IMR-90 (cell line): ENCODE measurements around the gene UBE3C. TPM values are rescaled to one million over a fixed set of nuclear protein-coding genes. Genes with fewer than 3 reads are reported as not detected.

Source experiments
- ATAC-seq: fragments of 200-7000 bp; cut with Tn5 transposase; 2 replicates; pipeline ENCODE4 v1.9.1; 2020; ENCODE audit warnings: low read depth, mild to moderate bottlenecking, moderate library complexity
- BruUV-seq: library from RNA; stranded (reverse); fragments of 400-500 nt; replicated peaks from 2 replicates; lab custom pipeline; 2021; lab: Mats Ljungman, UMichigan
- CTCF ChIA-PET: fragments of 300-600 bp; formaldehyde crosslinking; extraction: SDS; loops from one replicate; lab custom pipeline; 2021; ENCODE audit warnings: antibody characterized with exemption; lab: Yijun Ruan, JAX
- POLR2A ChIA-PET: fragments of 300-600 bp; sonication (Branson Sonifier 250); formaldehyde crosslinking; loops from one replicate; lab custom pipeline; 2022; ENCODE audit warnings: antibody characterized with exemption; ENCODE audit not compliant: unreplicated experiment; lab: Charles Lee
- DNase-seq: peaks from one replicate; pipeline ENCODE4 v3.0.0; 2013
- H2AFZ ChIP-seq: replicated peaks from 2 replicates; pipeline ENCODE3; 2013; ENCODE audit warnings: low read length, mild to moderate bottlenecking; ENCODE audit not compliant: poor library complexity
- H2AK5ac ChIP-seq: 2 replicates; pipeline ENCODE4 v1.6.1; 2013; ENCODE audit warnings: low read depth, low read length, inconsistent platforms
- H2AK9ac ChIP-seq: replicated peaks from 2 replicates; pipeline ENCODE3; 2013; ENCODE audit warnings: mild to moderate bottlenecking, low read depth, low read length, moderate library complexity; ENCODE audit not compliant: poor library complexity
- H2BK120ac ChIP-seq: 2 replicates; pipeline ENCODE4 v1.6.1; 2013; ENCODE audit warnings: low read depth, low read length, inconsistent platforms
- H2BK15ac ChIP-seq: 3 replicates; pipeline ENCODE4 v1.6.1; 2013; ENCODE audit warnings: low read depth, low read length, inconsistent platforms
- H2BK20ac ChIP-seq: 2 replicates; pipeline ENCODE4 v1.6.1; 2013; ENCODE audit warnings: low read depth, mild to moderate bottlenecking, inconsistent platforms, low read length, moderate library complexity
- H2BK5ac ChIP-seq: 2 replicates; pipeline ENCODE4 v1.6.1; 2013; ENCODE audit warnings: mild to moderate bottlenecking, low read depth, low read length, inconsistent platforms; ENCODE audit not compliant: poor library complexity, severe bottlenecking
- H3K14ac ChIP-seq: replicated peaks from 2 replicates; pipeline ENCODE4 v1.6.1; 2013; ENCODE audit warnings: low read depth, low read length, inconsistent platforms
- H3K18ac ChIP-seq: 2 replicates; pipeline ENCODE4 v1.6.1; 2013; ENCODE audit warnings: low read depth, low read length, control low read depth
- H3K23ac ChIP-seq: 2 replicates; pipeline ENCODE4 v1.6.1; 2013; ENCODE audit warnings: low read depth, low read length, inconsistent platforms
- H3K27ac ChIP-seq: 2 replicates; pipeline ENCODE4 v1.5.1; 2013; ENCODE audit warnings: mild to moderate bottlenecking, control low read depth, low read length; ENCODE audit not compliant: insufficient read depth
- H3K27me3 ChIP-seq: 2 replicates; pipeline ENCODE4 v1.6.1; 2013; ENCODE audit warnings: low read length; ENCODE audit not compliant: control insufficient read depth, insufficient read depth
- H3K36me3 ChIP-seq: 2 replicates; pipeline ENCODE4 v1.6.1; 2013; ENCODE audit warnings: low read length, mixed read lengths; ENCODE audit not compliant: control insufficient read depth, insufficient read depth
- H3K4ac ChIP-seq: 2 replicates; pipeline ENCODE4 v1.6.1; 2013; ENCODE audit warnings: low read depth, low read length, inconsistent platforms
- H3K4me1 ChIP-seq: 2 replicates; pipeline ENCODE4 v1.6.1; 2013; ENCODE audit warnings: low read length, mixed read lengths; ENCODE audit not compliant: control insufficient read depth, insufficient read depth
- H3K4me2 ChIP-seq: 2 replicates; pipeline ENCODE4 v1.6.1; 2013; ENCODE audit warnings: low read depth, mild to moderate bottlenecking, control low read depth, low read length, moderate library complexity
- H3K4me3 ChIP-seq: 2 replicates; pipeline ENCODE4 v1.5.1; 2013; ENCODE audit warnings: low read depth, mild to moderate bottlenecking, control low read depth, low read length, moderate library complexity; ENCODE audit not compliant: insufficient read depth
- H3K56ac ChIP-seq: 2 replicates; pipeline ENCODE4 v1.6.1; 2013; ENCODE audit warnings: low read length, inconsistent platforms; ENCODE audit not compliant: insufficient read depth; ENCODE audit errors: extremely low read depth
- H3K79me1 ChIP-seq, 2 experiments: 2 replicates each; pipeline ENCODE4 v1.6.1; 2013; ENCODE audit warnings: low read length in 2 of 2, inconsistent platforms in 1 of 2, low read depth in 1 of 2
- H3K9ac ChIP-seq: 2 replicates; pipeline ENCODE4 v1.6.1; 2013; ENCODE audit warnings: low read depth, low read length, control low read depth
- H3K9me1 ChIP-seq: 2 replicates; pipeline ENCODE4 v1.6.1; 2013; ENCODE audit warnings: low read length, inconsistent platforms; ENCODE audit not compliant: insufficient read depth
- H3K9me3 ChIP-seq: 2 replicates; pipeline ENCODE4 v1.6.1; 2013; ENCODE audit warnings: low read length; ENCODE audit not compliant: control insufficient read depth, insufficient read depth
- H4K20me1 ChIP-seq: 2 replicates; pipeline ENCODE4 v1.6.1; 2013; ENCODE audit warnings: low read length, inconsistent platforms; ENCODE audit not compliant: insufficient read depth
- H4K5ac ChIP-seq: 2 replicates; pipeline ENCODE4 v1.6.1; 2013; ENCODE audit warnings: mild to moderate bottlenecking, low read depth, low read length, control low read depth
- H4K8ac ChIP-seq, 2 experiments: 2 replicates each; pipeline ENCODE4 v1.6.1; 2013; ENCODE audit warnings: low read depth in 2 of 2, low read length in 2 of 2, control low read depth in 1 of 2, inconsistent platforms in 1 of 2
- H4K91ac ChIP-seq: 2 replicates; pipeline ENCODE4 v1.6.1; 2013; ENCODE audit warnings: low read depth, low read length, inconsistent platforms; ENCODE audit not compliant: insufficient read depth
- BHLHE40 ChIP-seq: fragments of 150-350 bp; IDR thresholded peaks from 2 replicates; pipeline ENCODE4 v1.6.1; 2016; ENCODE audit warnings: mild to moderate bottlenecking, low read depth, low read length
- CEBPB ChIP-seq: IDR thresholded peaks from 2 replicates; pipeline ENCODE4 v1.6.1; 2012; ENCODE audit warnings: low read depth, low read length, improper control_type of control experiment
- MAFK ChIP-seq: IDR thresholded peaks from 2 replicates; pipeline ENCODE4 v1.6.1; 2012; ENCODE audit warnings: low read depth, low read length, improper control_type of control experiment
- NFE2L2 ChIP-seq: fragments of 150-350 bp; IDR thresholded peaks from 2 replicates; pipeline ENCODE4 v1.6.1; 2016; ENCODE audit warnings: low read depth, mild to moderate bottlenecking, low read length
- RAD21 ChIP-seq: IDR thresholded peaks from 2 replicates; pipeline ENCODE4 v1.6.1; 2012; ENCODE audit warnings: low read length, improper control_type of control experiment
- RCOR1 ChIP-seq: IDR thresholded peaks from 2 replicates; pipeline ENCODE4 v1.6.1; 2012; ENCODE audit warnings: mild to moderate bottlenecking, low read length, improper control_type of control experiment; ENCODE audit not compliant: insufficient replicate concordance
- WGBS, 2 experiments: methylation state at CpG; one replicate each; pipeline versions ENCODE4 v1.1.5 to v1.1.7; 2013; ENCODE audit warnings: missing lambda C conversion rate in 2 of 2; ENCODE audit not compliant: insufficient read length in 1 of 2; ENCODE audit errors: extremely low coverage in 2 of 2; 5-methylcytosine and 5-hydroxymethylcytosine counted together
- dilution Hi-C: fragments of 300-500 bp; cut with HindIII; formaldehyde crosslinking; loops from one replicate; pipeline ENCODE4 v1.14.3; 2018; ENCODE audit warnings: low sequenced_read_pairs; ENCODE audit not compliant: unreplicated experiment
- in situ Hi-C: fragments of 300-500 bp; cut with MboI; formaldehyde crosslinking; loops from 3 replicates; pipeline ENCODE4 v1.14.3; 2019; ENCODE audit warnings: low sequenced_read_pairs, inconsistent platforms, mixed read lengths
- intact Hi-C: fragments of 100-400 bp; cut with micrococcal nuclease; formaldehyde crosslinking; loops from 2 replicates; pipeline ENCODE4 v1.10.0; 2022
- polyA plus RNA-seq, 3 experiments: library from polyadenylated mRNA; depleted of rRNA; stranded (reverse); fragments of >200 nt; gene quantifications; 2 replicates each; pipeline ENCODE4 v1.2.3, GENCODE V29; 2012; ENCODE audit warnings: low replicate concordance in 1 of 3
- total RNA-seq: library from RNA; depleted of rRNA; stranded (reverse); fragments of >200 nt; gene quantifications from 2 replicates; pipeline ENCODE4 v1.2.3, GENCODE V29; 2012

UBE3C gene
- total and polyA plus RNA-seq, 2 of the 4 experiments (the other 2 are of a cell fraction) = 43.0 to 60.6 TPM

GRCh38 chr7:157153260-157153659 is 14.5 kb downstream of the UBE3C start:
- Histone ChIP-seq H3K27me3 (no peaks in the 10 kb centered on the region), H4K91ac (no peak overlapping the region), H4K8ac (no peak overlapping the region), H3K9me3 (no peaks in the 10 kb centered on the region), H3K23ac (no peak overlapping the region), H2AK5ac (no peak overlapping the region), H3K9me1 (peaks cover 13% of the 10 kb centered on the region), H3K4ac (no peak overlapping the region), H3K4me1 (peaks cover 6% of the 10 kb centered on the region), H3K36me3 (peaks cover 3% of the 10 kb centered on the region), H3K56ac (no peak overlapping the region), H3K18ac (no peak overlapping the region), H3K27ac (no peak overlapping the region), H3K79me1 (peaks cover 0 to 59% of the 10 kb centered on the region in 2 experiments; a peak in 2 of 4 replicates), H4K5ac (no peak overlapping the region), H2BK120ac (no peak overlapping the region), H3K9ac (no peak overlapping the region), H3K14ac (no peak overlapping the region), H2BK5ac (no peak overlapping the region), H2BK15ac (no peak overlapping the region), H3K4me3 (no peak overlapping the region), H2AFZ (no peak overlapping the region), H2BK20ac (no peak overlapping the region), H4K20me1 (peaks cover 87% of the 10 kb centered on the region), H2AK9ac (no peak overlapping the region), H3K4me2 (no peak overlapping the region)
- no TSS peak for BruUV-seq
- in situ Hi-C loops = no loop called here
- CTCF ChIA-PET = no interaction called here
- 80% methylated on average over 1 of the region's 8 CpGs; no CpG with 5 or more reads in 1 of the 2 experiments for WGBS, 2 experiments
- intact Hi-C loops = no loop called here
- POLR2A ChIA-PET = no interaction called here
- DNase-seq (no peak), ATAC-seq (no peak)
- no peak for TF ChIP-seq RCOR1
- TF ChIP-seq MAFK = no peak
- TF ChIP-seq BHLHE40 = no peak
- no peak for TF ChIP-seq NFE2L2
- TF ChIP-seq CEBPB = peak; percentile 94
- TF ChIP-seq RAD21 = no peak
- dilution Hi-C loops = no loop called here
